HG02840 (cell line): ENCODE data around the gene ZNF776.
"Not testable (repeated sequence)": the region's sequence is repeated elsewhere in the genome, so short reads cannot be mapped to it uniquely, and the experiment has no call there.

Experiments
- ATAC-seq: cut with Tn5 transposase; IDR thresholded peaks from one replicate; pipeline ENCODE4 v1.9.1; 2021; ENCODE audit warnings: mild to moderate bottlenecking, moderate library complexity, moderate number of reproducible peaks; ENCODE audit not compliant: unreplicated experiment, low FRiP score

Gene ZNF776

DNA sequence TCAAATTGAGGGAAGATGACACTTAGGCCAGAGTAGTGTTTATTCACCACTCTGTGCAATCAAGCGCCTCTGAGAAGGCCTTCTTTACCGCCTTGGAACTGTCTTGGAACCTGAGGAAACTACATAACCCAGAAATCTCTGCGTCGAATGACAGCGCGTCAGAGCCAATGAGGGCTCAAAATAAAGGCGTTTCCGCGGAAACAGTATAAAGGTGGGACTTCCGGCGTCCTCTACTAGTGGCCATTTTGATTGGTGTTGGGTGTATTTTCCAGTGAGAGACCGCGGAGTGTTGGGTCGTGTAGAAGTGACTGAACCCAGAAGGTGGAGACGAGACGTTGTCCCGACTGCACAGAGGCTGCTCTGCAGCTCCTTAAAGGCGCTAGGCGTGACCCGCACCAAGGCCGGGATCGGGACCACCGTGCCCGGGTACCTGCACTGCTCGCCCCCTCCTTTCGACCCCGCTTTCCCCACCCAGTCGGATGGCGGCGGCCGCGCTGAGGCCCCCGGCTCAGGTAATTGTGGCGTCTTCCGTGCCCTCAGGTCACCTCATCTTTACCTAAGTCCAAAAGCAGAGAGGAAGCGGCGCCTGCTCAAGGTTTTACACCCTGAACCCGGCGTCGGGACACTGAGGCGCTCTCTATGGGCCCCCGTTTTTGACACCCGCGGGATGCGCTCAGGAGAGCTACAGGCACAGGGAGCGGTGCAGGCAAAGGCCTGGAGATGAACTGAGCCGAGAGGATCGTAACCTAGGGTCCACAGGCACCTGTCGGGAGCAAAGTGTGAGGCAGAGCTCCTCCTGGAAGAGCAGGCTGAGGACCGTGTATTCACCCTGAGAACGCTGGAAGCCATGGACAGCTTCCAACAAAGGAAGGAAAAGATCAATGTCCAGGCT lies at the start of gene ZNF776:
ZNF776 (plus strand) TSS at position 236 of the 892 bp plus-strand sequence; CDS start at position 480, 244 bp downstream.
- ATAC-seq, result peak; percentile 97

DNA sequence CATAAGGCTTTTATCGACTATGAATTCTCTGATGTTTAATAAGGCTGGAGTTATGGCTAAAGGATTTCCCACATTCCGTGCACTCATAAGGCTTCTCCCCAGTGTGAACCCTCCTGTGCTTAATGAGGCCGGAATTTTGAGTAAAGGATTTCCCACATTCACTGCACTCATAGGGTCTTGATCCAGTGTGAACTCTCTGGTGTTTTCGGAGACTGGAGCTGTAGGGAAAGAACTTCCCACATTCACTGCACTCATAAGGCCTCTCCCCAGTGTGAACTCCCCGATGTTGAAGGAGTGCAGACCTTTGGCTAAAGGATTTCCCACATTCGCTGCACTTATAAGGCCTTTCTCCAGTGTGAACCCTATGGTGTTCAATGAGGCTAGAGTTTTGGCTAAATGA lies 45.0 kb upstream of the ZNF776 start:
- ATAC-seq, result no peak

DNA sequence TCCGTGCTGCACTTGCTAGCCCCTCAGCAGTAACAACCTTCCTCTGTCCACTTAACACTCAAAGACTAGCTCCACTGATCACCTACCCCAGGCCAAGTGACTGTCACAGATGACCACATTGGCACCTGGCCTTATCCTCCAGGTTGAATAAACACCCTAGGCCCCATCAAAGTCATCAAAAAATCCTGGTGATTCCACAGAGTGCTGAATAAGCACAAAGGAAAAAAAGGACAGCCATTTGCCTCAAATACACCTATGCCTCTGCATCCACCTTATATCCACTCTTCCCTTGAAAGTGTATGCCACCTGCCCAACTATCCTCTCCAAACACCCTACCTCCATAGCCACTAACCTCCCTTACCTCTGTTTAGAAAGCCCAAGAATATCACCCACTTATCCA lies 40.3 kb upstream of the ZNF776 start:
- no peak for ATAC-seq

DNA sequence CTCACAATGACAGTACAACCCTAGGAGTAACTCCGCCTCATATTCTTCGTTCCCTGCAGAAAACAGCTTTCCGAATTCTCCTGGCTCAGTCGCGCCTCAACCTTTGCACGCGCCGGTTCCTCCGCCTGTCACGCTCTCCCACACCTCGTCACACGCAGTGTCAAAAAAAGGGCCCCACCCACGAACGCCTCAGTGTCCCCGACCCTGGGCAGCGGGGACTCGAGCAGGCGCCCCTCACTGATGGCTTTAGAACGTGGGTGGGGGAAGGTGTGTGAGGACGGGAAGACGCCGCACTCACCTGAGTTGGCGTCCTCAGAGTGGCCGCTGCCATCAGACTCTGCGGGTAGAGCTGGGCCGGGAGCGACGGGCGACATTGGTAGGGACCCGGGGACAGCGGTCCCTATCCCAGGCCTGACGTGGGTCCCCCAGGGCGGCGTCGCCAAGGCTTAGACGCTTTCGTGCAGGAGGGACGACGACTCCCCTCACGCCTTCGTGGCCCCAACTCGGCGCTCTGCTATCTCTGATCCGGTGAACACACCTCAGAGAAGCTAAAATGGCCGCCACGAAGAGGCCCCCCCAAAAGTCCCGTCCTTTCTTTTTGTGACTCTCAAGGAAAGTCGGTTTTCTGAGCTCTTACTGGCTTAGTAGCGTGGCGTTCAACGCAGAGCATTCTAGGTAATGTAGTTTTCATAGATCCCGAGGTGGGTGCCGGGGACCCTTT lies 37.8 kb upstream of the ZNF776 start, which contains the start of gene ZNF154:
ZNF154 (minus strand) TSS at position 564 of the 721 bp plus-strand sequence; CDS start at position 331, 233 bp downstream.
- ATAC-seq, result no peak

DNA sequence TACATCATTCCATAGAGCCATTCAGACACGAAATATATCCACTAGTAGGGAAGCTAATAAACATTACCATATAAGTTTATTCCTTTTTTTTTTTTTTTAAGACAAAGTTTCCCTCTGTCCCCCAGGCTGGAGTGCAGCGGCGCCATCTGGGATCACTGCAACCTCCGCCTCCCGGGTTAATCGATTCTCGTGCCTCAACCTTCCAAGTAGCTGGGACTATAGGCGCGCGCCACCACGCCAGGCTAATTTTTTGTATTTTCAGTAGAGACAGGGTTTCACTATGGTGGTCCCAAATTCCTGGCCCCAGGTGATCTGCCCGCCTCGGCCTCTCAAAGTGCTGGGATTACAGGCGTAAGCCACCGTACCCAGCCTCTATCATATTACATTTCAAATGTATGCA lies 37.0 kb upstream of the ZNF776 start:
- ATAC-seq, result no peak

DNA sequence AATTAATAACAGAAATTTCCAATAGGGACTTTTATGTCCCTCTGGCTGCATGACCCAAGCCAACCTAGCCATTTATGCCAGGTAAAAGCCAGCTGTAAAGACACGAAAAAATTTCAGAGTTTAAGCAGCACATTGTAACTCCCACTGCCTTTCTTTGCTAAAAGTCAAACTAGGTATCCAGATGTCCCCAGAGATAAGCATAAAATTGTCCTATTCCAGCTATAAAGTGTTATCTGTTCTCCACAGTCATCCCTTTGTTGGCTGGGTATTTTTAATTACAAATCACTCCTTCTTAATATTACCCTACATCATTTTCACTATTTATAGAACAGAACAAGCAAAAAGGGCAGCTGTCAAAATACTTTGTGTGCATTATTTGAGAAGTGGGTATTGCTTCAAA lies 34.4 kb upstream of the ZNF776 start:
- ATAC-seq, result no peak

DNA sequence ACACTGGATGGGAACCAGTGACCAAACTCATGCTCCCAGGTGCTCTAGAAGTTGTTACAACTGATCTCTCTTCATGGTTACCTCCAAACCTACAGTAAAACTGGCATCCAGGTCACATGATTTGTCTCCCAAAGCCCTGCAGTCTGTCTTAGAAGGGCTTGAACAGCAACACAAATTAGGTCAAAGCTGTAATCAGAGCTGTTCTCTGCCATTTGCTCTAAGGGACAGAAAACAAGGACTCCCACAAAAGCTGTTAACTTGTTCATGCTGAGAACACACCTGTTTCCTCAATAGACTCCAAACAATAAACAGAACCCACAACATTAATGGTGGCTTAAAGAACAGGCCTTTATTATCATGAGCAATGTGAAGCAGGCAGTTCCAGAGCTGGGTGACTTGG lies 27.2 kb upstream of the ZNF776 start:
- ATAC-seq, result no peak

DNA sequence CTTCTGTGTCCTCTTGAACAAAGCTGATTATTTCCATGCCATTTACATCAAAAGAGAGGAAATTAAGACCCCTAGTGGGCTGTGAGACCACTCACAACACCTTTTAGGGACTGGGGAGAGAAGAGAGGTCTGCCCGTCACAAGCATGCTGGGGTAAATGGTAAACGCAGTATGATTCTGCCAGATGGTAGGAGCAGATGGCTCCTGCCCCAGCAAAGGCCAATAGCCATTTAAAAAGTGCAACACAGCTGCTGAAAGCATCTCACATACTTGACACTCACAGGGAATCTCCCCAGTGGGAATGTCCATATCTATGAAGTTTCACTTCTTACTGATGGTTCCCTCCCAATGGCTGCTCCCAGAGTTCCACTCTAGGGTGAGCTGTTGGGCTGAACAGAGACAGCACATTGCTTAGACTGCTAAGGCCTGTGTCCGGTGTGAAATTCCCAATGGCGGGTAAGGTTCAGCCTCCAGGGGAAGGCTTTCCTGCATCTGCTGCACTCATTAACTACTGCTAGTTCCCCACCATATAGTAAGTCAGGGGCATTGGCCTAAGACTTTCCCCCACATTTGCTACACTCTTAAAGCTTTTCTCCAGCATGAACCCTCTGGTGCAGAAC lies 26.6 kb upstream of the ZNF776 start:
- no peak for ATAC-seq

DNA sequence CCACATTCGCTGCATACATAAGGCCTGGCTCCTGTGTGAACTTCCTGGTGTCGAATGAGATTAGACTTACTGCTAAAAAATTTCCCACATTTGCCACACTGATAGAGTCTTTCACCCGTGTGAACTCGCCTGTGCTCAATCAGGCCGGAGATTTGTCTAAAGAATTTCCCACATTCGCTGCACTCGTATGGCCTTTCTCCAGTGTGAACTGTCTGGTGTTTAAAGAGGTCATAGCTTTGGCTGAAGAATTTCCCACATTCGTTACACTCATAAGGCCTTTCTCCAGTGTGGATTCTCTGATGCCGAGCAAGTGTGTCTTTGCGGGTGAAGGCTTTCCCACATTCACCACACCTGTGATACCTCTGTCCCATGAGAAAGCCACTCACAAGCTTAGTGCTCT lies 25.7 kb upstream of the ZNF776 start:
- no peak for ATAC-seq

DNA sequence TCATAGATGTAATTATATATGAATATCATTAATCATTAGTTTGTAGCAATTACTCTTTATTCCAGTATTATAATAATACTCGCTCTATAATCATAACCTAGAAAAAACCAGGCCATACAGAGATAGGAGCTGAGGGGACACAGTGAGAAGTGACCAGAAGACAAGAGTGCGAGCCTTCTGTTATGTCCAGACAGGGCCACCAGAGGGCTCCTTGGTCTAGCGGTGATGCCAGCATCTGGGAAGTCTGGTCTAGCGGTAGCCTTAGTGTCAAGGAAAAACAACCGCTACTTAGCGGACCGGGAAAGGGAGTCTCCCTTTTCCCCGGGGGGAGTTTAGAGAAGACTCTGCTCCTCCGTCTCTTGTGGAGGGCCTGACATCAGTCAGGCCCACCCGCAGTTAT lies 8.3 kb upstream of the ZNF776 start:
- ATAC-seq, result not testable (repeated sequence)

DNA sequence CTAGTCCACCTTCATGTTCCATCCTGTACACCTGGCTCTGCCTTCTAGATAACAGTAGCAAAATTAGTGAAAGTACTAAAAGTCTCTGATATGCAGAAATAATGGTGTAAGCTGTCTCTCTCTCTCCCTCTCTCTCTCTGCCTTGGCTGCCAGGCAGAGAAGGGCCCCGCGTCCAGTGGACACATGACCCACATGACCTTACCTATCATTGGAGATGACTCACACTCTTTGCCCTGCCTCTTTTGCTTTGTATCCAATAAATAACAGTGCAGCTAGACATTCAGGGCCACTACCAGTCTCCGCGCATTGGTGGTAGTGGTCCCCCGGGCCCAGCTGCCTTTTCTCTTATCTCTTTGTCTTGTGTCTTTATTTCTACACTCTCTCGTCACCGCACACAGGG lies 7.8 kb upstream of the ZNF776 start:
- not testable (repeated sequence) for ATAC-seq

DNA sequence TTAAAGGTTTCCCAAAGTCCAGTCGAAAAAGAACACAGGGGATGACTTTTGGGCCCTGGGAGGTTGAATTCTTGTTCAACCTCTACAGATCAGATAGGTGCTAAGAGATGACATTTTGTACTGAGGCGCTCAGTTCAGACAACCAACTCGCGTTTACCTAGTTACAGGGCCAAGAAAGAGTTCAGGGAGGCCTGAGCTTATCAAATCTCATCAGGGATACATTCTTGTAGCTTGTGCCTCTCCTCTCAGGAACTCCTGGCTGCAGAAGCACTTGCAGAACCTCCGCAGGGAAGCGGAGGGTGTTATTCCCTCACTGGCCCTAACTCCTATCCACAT lies 825 bp downstream of the ZNF776 start:
- no peak for ATAC-seq

DNA sequence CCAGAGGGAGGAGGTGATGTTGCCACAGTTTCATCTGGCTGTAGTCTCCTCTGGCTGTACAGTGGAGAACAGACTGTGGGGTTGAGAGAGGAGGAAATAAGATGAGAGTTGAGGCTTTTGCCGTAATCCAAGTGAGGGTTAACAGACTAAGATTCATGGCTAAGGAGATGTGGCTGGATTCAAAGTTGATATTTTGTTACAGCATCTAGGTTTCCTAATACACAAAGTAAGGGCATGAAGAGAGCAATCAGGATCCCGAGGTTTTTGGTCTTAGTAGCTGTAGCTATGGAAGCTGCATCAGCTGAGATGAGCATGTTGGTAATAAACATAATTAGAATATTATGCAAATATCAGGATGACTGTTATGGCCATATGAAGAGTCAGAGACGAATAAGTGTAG lies 1.4 kb downstream of the ZNF776 start:
- no peak for ATAC-seq

DNA sequence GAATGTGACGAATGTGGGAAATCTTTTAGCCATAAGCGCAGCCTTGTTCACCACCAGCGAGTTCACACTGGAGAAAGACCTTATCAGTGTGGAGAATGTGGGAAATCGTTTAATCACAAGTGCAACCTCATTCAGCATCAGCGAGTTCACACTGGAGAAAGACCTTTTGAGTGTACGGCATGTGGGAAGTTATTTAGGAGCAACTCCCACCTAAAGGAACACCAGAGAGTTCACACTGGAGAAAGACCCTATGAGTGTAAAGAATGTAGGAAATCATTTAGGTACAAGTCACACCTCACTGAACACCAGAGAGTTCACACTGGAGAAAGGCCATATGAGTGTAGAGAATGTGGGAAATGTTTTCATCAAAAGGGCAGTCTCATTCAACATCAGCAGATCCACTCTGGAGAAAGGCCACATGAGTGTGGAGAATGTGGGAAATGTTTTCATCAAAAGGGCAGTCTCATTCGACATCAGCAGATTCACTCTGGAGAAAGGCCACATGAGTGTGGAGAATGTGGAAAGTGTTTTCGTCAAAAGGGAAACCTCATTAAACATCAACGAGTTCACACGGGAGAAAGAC lies 7.6 kb downstream of the ZNF776 start:
- no peak for ATAC-seq

DNA sequence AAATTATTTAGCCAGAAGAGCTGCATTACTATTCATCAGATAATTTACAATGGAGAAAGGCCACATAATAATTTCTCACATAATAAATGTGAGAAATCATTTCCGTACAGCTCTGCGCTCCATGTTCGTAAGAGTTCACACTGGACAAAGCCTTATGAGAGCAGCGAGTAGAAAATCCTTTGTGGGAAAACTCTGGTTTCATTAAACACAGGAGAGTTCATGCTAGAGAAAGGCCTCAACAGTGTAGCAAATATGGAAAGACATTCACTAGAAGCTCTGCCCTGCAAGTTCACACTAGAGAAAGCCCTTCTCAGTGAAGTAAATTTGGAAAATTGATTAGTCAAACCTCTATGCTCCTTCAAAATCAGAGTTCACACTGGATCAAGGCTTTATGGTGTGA lies 8.4 kb downstream of the ZNF776 start:
- ATAC-seq, result no peak

DNA sequence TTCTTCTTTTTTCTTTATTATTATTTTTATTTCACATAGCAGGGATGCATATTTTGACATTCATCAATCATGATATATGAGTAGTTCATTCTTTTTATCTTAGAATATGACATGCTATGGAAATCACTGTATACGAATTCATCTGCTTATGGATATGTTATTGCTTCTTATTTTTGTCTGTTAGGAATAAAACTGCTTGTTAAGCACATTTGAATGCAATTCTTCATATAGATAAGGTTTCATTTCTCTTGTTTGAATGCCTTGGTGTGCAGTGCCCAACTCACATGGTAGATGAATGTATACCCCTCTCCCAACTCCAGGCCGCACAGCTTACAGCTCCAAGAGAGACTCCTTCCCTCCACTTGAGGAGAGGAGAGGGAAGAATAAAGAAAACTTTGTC lies 11.3 kb downstream of the ZNF776 start:
- ATAC-seq, result no peak

DNA sequence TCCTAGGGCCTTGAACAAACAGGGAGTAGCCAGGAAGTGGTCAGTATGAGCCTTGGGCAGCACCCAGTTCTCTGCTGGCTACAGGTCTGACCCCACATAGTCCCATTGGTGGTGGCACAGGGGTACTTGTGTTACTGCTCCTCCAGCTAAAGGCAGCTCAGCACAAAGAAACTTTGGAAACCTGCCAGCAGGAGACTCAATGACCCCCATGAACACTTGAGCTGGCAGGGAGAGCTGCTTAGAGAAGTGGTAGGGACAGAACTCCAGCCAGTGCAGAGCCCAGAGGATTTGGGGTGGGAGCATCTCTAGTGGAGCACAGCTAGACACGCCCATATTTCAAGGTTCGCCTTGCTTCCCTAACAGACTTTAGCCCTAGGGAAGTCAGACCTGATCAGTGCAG lies 12.5 kb downstream of the ZNF776 start:
- no peak for ATAC-seq

DNA sequence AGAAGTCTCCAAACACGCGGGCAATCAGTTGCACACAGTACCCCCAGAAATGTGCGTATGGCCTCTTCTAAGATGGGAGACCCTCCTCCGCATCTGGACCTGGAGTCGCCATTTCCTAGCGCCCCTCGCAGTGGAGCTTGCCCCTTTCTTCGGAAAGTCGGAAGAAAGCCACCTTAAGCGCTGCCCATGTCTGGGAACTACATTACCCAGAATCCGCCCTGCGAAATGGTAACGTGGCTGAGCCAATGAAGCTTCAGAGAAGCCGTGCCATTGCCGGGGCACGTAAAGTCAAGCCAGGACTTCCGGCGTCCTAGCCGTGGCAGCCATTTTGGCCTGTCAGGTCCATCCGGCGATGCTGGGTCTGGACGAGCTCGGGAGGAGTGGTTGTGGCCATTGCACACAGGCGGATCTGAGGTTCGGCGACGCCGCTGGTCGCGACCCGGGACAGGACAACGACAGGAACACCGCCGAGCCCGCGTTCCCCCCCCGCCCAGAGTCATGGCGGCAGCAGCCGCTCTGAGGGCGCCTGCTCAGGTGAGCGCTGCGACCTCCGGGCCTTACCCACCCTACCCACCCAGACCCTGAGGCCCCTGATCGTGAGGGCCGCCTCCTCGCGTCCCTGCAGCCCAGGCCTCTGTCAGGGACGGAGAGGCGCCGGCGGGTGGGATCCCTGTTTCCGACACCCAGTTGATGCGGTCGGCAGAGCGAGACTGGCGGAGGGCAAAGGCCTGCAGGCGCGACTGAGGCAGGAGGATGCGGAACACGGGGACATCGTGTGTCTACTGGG lies 22.9 kb downstream of the ZNF776 start, which contains the start of gene ZNF586:
ZNF586 (plus strand) TSS at position 332 of the 787 bp plus-strand sequence; CDS start at position 499, 167 bp downstream.
- ATAC-seq, result peak; percentile 98

DNA sequence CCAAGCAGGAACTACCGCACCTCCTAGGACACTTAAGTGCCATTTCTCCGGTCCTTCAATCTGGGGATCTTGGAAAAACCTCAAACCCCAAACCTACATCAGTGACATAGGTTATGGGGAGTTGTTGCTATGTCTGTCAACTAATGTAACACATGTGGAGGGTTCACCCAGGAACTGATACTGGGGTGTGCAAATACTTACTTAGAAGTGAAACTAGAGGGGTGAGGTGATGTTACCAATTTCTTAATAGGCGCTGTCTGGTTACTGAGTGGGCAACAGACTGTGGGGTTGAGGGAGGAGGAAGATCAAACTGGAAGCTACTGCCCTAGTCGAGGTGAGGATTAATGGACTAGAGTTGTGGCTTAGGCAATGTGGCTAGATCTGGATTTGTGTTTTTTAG lies 24.8 kb downstream of the ZNF776 start:
- ATAC-seq, result no peak

DNA sequence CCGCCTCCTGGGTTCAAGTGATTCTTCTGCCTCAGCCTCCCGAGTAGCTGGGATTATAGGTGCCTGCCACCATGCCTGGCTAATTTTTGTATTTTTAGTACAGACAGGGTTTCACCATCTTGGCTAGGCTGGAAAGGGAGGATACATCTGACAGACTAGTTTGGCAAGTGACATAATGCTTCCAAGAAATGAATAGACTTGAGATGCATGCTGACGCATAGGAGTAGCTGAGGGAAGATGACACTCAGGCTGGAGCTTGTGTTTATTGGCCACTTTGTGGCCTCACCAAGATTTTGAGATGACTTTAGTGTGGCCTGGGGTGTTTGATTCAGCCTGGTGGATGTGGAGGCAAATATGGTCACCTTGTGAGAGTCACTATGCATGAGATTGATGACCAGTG lies 26.9 kb downstream of the ZNF776 start:
- no peak for ATAC-seq
